Measurements from ENCODE around the gene BCL2L15. TPM values are rescaled to one million over a fixed set of nuclear protein-coding genes. Genes with fewer than 3 reads are reported as not detected.

Gene BCL2L15
- total RNA-seq, 1 experiment from 2014 or later, result 0.09 TPM

- Mint-ChIP-seq H3K9me3 (ENCODE audit: unreplicated experiment) (no peaks in the 10 kb centered on the region), H3K36me3 (ENCODE audit: insufficient read depth, unreplicated experiment) (no peaks in the 10 kb centered on the region), H3K4me1 (ENCODE audit: low read depth, unreplicated experiment) (no peaks in the 10 kb centered on the region), H3K27ac (ENCODE audit: unreplicated experiment) (no peak overlapping the region), H3K4me3 (ENCODE audit: unreplicated experiment) (no peak overlapping the region), H3K27me3 (ENCODE audit: insufficient read depth, unreplicated experiment) (no peaks in the 10 kb centered on the region)
- Histone ChIP-seq H3K9me3 (no peaks in the 10 kb centered on the region), H3K4me1 (no peaks in the 10 kb centered on the region), H3K36me3 (ENCODE audit: control insufficient read depth, insufficient read depth, low read length) (no peaks in the 10 kb centered on the region), H3K4me3 (ENCODE audit: low read depth, low read length) (no peak overlapping the region), H3K27me3 (replicated peaks; ENCODE audit: control insufficient read depth, insufficient read depth, low read length) (no peaks in the 10 kb centered on the region)
- no TSS peak for BruUV-seq (replicated peaks)
- peak in 1 of 2 experiments; percentile 4 for DNase-seq
- ChIA-PET POLR2A (no interaction called here), CTCF (no interaction called here)
- TF ChIP-seq, protein P1, sequence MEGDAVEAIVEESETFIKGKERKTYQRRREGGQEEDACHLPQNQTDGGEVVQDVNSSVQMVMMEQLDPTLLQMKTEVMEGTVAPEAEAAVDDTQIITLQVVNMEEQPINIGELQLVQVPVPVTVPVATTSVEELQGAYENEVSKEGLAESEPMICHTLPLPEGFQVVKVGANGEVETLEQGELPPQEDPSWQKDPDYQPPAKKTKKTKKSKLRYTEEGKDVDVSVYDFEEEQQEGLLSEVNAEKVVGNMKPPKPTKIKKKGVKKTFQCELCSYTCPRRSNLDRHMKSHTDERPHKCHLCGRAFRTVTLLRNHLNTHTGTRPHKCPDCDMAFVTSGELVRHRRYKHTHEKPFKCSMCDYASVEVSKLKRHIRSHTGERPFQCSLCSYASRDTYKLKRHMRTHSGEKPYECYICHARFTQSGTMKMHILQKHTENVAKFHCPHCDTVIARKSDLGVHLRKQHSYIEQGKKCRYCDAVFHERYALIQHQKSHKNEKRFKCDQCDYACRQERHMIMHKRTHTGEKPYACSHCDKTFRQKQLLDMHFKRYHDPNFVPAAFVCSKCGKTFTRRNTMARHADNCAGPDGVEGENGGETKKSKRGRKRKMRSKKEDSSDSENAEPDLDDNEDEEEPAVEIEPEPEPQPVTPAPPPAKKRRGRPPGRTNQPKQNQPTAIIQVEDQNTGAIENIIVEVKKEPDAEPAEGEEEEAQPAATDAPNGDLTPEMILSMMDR (IDR thresholded peaks at IDR 0.05; ENCODE audit: insufficient read depth in 1 of 2, low read depth in 1 of 2, low read length in 1 of 2, severe bottlenecking in 1 of 2, unreplicated experiment in 1 of 2), result peak in 1 of 2 experiments; percentile 21
- intact Hi-C loops (cut with micrococcal nuclease; ENCODE audit: unreplicated experiment), result no loop called here
Measured at GRCh38 chr1:113874012-113874879, 13.1 kb downstream of the BCL2L15 start.

GRCh38 chr1:113872219-113872935 lies 15.0 kb downstream of the BCL2L15 start:
- H3K27ac Mint-ChIP-seq (ENCODE audit: unreplicated experiment), result no peak overlapping the region
- intact Hi-C loops (cut with micrococcal nuclease; ENCODE audit: unreplicated experiment), result no loop called here
- TF ChIP-seq, protein P1 (IDR thresholded peaks at IDR 0.05; ENCODE audit: insufficient read depth in 1 of 2, low read depth in 1 of 2, low read length in 1 of 2, severe bottlenecking in 1 of 2, unreplicated experiment in 1 of 2), result no peak
- no peaks in the 10 kb centered on the region for H3K27me3 Mint-ChIP-seq (ENCODE audit: insufficient read depth, unreplicated experiment)
- ChIA-PET CTCF (no interaction called here), POLR2A (no interaction called here)
- Histone ChIP-seq H3K36me3 (ENCODE audit: control insufficient read depth, insufficient read depth, low read length) (no peaks in the 10 kb centered on the region), H3K4me1 (no peaks in the 10 kb centered on the region), H3K4me3 (ENCODE audit: low read depth, low read length) (no peak overlapping the region), H3K9me3 (no peaks in the 10 kb centered on the region), H3K27me3 (replicated peaks; ENCODE audit: control insufficient read depth, insufficient read depth, low read length) (no peaks in the 10 kb centered on the region)
- no peak for DNase-seq
- no peaks in the 10 kb centered on the region for H3K36me3 Mint-ChIP-seq (ENCODE audit: insufficient read depth, unreplicated experiment)
- no peaks in the 10 kb centered on the region for H3K4me1 Mint-ChIP-seq (ENCODE audit: low read depth, unreplicated experiment)
- H3K4me3 Mint-ChIP-seq (ENCODE audit: unreplicated experiment), result no peak overlapping the region
- H3K9me3 Mint-ChIP-seq (ENCODE audit: unreplicated experiment), result no peaks in the 10 kb centered on the region
- no TSS peak for BruUV-seq (replicated peaks)

- Mint-ChIP-seq H3K9me3 (ENCODE audit: unreplicated experiment) (no peaks in the 10 kb centered on the region), H3K4me3 (ENCODE audit: unreplicated experiment) (no peak within 1 kb of the TSS), H3K27ac (ENCODE audit: unreplicated experiment) (no peak within 1 kb of the TSS), H3K4me1 (ENCODE audit: low read depth, unreplicated experiment) (no peaks in the 10 kb centered on the region), H3K27me3 (ENCODE audit: insufficient read depth, unreplicated experiment) (no peaks in the 10 kb centered on the region), H3K36me3 (ENCODE audit: insufficient read depth, unreplicated experiment) (no peaks in the 10 kb centered on the region)
- H3K4me3 ChIP-seq (ENCODE audit: low read depth, low read length), result no peak within 1 kb of the TSS
- no peak for DNase-seq
- H3K27me3 ChIP-seq (replicated peaks; ENCODE audit: control insufficient read depth, insufficient read depth, low read length), result no peaks in the 10 kb centered on the region
- no TSS peak for BruUV-seq (replicated peaks)
- POLR2A ChIA-PET, result no interaction called here
- CTCF ChIA-PET, result no interaction called here
- intact Hi-C loops (cut with micrococcal nuclease; ENCODE audit: unreplicated experiment), result no loop called here
- H3K36me3 ChIP-seq (ENCODE audit: control insufficient read depth, insufficient read depth, low read length), result no peaks in the 10 kb centered on the region
- H3K4me1 ChIP-seq, result no peaks in the 10 kb centered on the region
- TF ChIP-seq, protein P1 (IDR thresholded peaks at IDR 0.05; ENCODE audit: insufficient read depth in 1 of 2, low read depth in 1 of 2, low read length in 1 of 2, severe bottlenecking in 1 of 2, unreplicated experiment in 1 of 2), result no peak
- H3K9me3 ChIP-seq, result no peaks in the 10 kb centered on the region
Measured at GRCh38 chr1:113871597-113872113, 15.7 kb downstream of the BCL2L15 start, which contains the start of gene PTPN22. Gene PTPN22 (minus strand): TSS chr1:113871712.

Data from Caco-2 (cell line).